Sigmoid colon (tissue), 4 donors: ENCODE data around the gene GMFB.

ENCODE experiments used
- CTCF ChIP-seq, 4 experiments: fragments of 450-650 bp in 3 of 4; fragments of 200-600 bp in 1 of 4; IDR thresholded peaks; one replicate each; pipeline ENCODE4 v1.5.1; 2016 to 2019; ENCODE audit warnings: antibody characterized with exemption in 4 of 4, mild to moderate bottlenecking in 3 of 4, moderate library complexity in 2 of 4
- POLR2AphosphoS5 ChIP-seq, 4 donors: sonication (generic); formaldehyde crosslinking; IDR thresholded peaks; one replicate each; pipeline ENCODE4 v1.6.1; 2017; ENCODE audit warnings: antibody characterized with exemption in 4 of 4

GRCh38 chr14:54443981-54444380 is 44.8 kb downstream of the GMFB start:
- TF ChIP-seq CTCF (IDR thresholded peaks at IDR 0.05) (no peak), POLR2AphosphoS5 (IDR thresholded peaks at IDR 0.05) (no peak)
